ENCODE results near the gene IZUMO4. TPM values are rescaled to one million over a fixed set of nuclear protein-coding genes. Genes with fewer than 3 reads are reported as not detected.

Gene IZUMO4
- total and polyA plus RNA-seq, 8 donors, result 3.5 to 22.3 (median 8.1) TPM; not detected in 3

DNA sequence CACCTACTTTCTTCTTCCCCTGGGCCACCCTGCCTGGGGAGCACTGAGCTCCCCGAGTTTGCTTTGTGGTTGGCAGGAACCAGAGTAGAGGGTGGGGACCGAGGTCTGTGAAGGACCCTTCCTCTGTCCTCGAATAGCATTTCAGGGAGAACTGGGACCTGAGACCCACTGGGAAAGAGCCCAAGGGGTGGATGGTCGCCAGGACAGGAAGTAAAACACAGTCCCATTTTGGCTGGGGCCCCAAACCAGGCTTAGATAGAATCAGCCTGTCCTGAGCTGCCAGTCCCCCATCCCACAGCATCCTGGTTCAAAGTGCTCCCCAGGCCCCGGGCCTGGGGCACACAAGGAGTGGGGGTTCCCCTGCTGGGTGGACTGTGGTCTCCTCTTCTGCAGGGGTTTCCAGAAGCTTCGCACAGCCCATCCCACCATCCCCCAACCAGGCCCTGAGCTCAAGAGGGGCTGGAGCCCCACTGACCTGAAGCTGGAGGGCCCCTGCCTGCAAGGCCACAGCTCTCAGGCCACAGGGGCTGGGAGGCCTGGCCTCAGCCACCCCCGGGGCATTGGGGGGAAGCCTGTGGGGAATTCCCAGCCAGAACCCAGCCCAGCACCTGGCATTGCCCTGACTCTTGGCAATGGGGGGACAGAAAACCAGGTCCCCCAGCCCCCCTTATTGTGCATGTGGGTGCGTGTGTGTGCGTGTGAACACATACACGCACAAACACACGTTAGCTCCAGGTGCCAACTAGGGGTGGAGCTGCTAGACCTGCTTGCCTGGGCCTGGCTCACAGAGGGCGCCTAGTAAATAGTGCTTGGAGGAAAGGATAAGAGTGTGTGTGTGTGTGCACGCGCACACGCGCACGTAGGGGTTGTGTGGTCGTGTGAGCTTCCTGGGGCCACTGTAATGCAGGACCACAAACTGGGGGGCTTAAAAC, 44.7 kb upstream of the IZUMO4 start:
- WGBS, 5 donors, result 14 to 29% (median 20%) methylated on average over 12 to 18 of the region's 18 CpGs
- no peak for TF ChIP-seq POLR2AphosphoS5 (IDR thresholded peaks at IDR 0.05)
- no peak for TF ChIP-seq EP300 (IDR thresholded peaks at IDR 0.05)
- TF ChIP-seq, protein P1, sequence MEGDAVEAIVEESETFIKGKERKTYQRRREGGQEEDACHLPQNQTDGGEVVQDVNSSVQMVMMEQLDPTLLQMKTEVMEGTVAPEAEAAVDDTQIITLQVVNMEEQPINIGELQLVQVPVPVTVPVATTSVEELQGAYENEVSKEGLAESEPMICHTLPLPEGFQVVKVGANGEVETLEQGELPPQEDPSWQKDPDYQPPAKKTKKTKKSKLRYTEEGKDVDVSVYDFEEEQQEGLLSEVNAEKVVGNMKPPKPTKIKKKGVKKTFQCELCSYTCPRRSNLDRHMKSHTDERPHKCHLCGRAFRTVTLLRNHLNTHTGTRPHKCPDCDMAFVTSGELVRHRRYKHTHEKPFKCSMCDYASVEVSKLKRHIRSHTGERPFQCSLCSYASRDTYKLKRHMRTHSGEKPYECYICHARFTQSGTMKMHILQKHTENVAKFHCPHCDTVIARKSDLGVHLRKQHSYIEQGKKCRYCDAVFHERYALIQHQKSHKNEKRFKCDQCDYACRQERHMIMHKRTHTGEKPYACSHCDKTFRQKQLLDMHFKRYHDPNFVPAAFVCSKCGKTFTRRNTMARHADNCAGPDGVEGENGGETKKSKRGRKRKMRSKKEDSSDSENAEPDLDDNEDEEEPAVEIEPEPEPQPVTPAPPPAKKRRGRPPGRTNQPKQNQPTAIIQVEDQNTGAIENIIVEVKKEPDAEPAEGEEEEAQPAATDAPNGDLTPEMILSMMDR (IDR thresholded peaks at IDR 0.05), result no peak
- no peak for TF ChIP-seq POLR2A (IDR thresholded peaks at IDR 0.05)
- Histone ChIP-seq H3K9me3 (no peaks in the 10 kb centered on the region), H3K4me3 (peak overlapping the region; percentile 75 to 99 (median 98)), H3K27ac (peak overlapping the region; percentile 88 to 100 (median 100)), H3K4me1 (peaks cover 61 to 81% (median 79%) of the 10 kb centered on the region in 4 donors), H3K27me3 (no peaks in the 10 kb centered on the region), H3K36me3 (peaks cover 0 to 19% (median 14%) of the 10 kb centered on the region in 4 donors)
- peak; percentile 77 to 87 for DNase-seq
- intact Hi-C loops (cut with DNase I; ENCODE audit: low total_unique reads), result no loop called here

DNA sequence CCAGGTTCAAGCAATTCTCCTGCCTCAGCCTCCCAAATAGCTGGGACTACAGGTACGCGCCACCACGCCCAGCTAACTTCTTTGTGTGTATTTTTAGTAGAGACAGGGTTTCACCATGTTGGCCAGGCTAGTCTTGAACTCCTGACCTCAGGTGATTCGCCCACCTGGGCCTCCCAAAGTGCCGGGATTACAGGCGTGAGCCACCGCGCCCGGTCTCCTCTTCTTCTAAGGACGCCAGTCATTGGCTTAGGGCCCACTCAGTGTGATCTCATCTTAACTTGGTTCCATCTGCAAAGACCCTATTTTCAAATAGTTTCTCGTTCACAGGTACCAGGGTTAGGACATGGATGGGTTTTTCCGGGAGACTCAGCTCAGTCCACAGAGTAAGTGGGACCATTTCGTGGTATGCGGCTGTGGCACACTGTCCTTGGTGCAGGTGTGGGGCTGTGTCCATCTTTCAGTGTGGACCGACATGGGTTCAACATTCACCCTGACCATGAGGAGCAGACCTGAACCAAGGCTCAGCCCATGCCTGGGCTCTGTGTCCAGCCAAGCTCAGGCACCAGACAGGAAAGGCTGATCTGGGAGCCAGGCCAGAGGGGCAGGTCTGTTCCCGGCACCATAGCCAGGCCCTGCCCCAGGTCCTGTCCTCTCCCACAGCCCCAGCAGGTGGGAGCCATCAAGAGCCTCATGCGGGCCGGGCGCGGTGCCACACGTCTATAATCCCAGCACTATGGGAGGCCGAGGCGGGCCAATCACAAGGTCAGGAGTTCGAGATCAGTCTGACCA, 42.9 kb upstream of the IZUMO4 start:
- Histone ChIP-seq H3K27me3 (no peaks in the 10 kb centered on the region), H3K4me3 (no peak overlapping the region), H3K36me3 (peaks cover 0 to 6% (median 5%) of the 10 kb centered on the region in 4 donors), H3K4me1 (peaks cover 58 to 81% (median 79%) of the 10 kb centered on the region in 4 donors), H3K27ac (peak overlapping the region; percentile 59 to 100 (median 100)), H3K9me3 (no peaks in the 10 kb centered on the region)
- peak; percentile 74 to 88 for DNase-seq
- WGBS, 5 donors, result 57 to 74% (median 65%) methylated on average over 24 of the region's 24 CpGs
- TF ChIP-seq, protein P1 (IDR thresholded peaks at IDR 0.05), result no peak
- TF ChIP-seq POLR2AphosphoS5 (IDR thresholded peaks at IDR 0.05), result peak; percentile 47 to 69 (median 62)
- intact Hi-C loops (cut with DNase I; ENCODE audit: low total_unique reads), result no loop called here

DNA sequence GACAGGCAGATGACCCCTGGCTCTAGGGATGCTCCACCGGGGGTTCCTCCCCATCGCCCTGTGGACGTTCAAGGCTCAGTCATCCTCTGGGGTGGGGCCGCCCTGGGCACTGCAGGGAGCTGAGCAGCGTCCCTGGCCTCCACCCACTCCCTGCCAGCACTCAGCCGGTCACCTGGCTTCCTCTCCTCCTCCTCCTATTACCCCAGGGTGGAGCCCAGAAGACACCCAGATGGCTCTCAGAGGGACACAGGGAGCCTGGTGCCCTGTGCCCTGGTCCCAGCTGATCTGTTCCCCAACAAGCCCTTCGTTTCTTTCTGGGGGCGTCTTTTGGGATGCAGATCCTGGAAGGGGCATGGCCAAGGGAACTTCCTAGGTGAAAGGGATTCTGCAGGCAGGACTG, 42.0 kb upstream of the IZUMO4 start:
- intact Hi-C loops (cut with DNase I; ENCODE audit: low total_unique reads), result no loop called here
- peaks cover 59 to 81% (median 80%) of the 10 kb centered on the region in 4 donors for H3K4me1 ChIP-seq
- H3K36me3 ChIP-seq, result no peaks in the 10 kb centered on the region
- peak in 1 of 2 donors; percentile 36 for DNase-seq
- 49 to 67% (median 61%) methylated on average over 6 to 8 of the region's 8 CpGs for WGBS, 5 donors
- TF ChIP-seq, protein P1 (IDR thresholded peaks at IDR 0.05), result no peak
- no peak for TF ChIP-seq POLR2A (IDR thresholded peaks at IDR 0.05)
- TF ChIP-seq EP300 (IDR thresholded peaks at IDR 0.05), result no peak
- no peak for TF ChIP-seq POLR2AphosphoS5 (IDR thresholded peaks at IDR 0.05)
- H3K9me3 ChIP-seq, result no peaks in the 10 kb centered on the region
- no peak overlapping the region for H3K4me3 ChIP-seq
- no peaks in the 10 kb centered on the region for H3K27me3 ChIP-seq
- peak overlapping the region in 4 of 5 donors; percentile 63 to 100 (median 100) for H3K27ac ChIP-seq
